HUES64 (cell line): ENCODE measurements around the gene WNT7B.
"Not testable (repeated sequence)": the region's sequence is repeated elsewhere in the genome, so short reads cannot be mapped to it uniquely, and the experiment has no call there.

Source experiments
- H3K27ac ChIP-seq: 2 replicates; pipeline ENCODE4 v1.7.0; 2013; ENCODE audit warnings: low read depth, low read length, inconsistent platforms
- H3K27me3 ChIP-seq: 2 replicates; pipeline ENCODE4 v1.6.1; 2013; ENCODE audit warnings: mild to moderate bottlenecking, low read length; ENCODE audit not compliant: insufficient read depth
- H3K36me3 ChIP-seq: 2 replicates; pipeline ENCODE4 v1.6.1; 2013; ENCODE audit warnings: mild to moderate bottlenecking, low read length; ENCODE audit not compliant: insufficient read depth
- H3K4me1 ChIP-seq: 2 replicates; pipeline ENCODE4 v1.6.1; 2013; ENCODE audit warnings: mild to moderate bottlenecking, low read length, moderate library complexity; ENCODE audit not compliant: insufficient read depth
- H3K4me3 ChIP-seq: 2 replicates; pipeline ENCODE4 v1.5.1; 2013; ENCODE audit warnings: mild to moderate bottlenecking, low read length, moderate library complexity
- H3K9ac ChIP-seq: 2 replicates; pipeline ENCODE4 v1.6.1; 2013; ENCODE audit warnings: mild to moderate bottlenecking, low read depth, low read length
- H3K9me3 ChIP-seq: 2 replicates; pipeline ENCODE4 v1.6.1; 2013; ENCODE audit warnings: low read depth, low read length; ENCODE audit not compliant: insufficient read depth
- WGBS: fragments of 150-250, 120-280 bp; methylation state at CpG from one replicate; pipeline ENCODE4 v1.1.7; 2013; ENCODE audit warnings: missing lambda C conversion rate; 5-methylcytosine and 5-hydroxymethylcytosine counted together

Gene WNT7B

DNA sequence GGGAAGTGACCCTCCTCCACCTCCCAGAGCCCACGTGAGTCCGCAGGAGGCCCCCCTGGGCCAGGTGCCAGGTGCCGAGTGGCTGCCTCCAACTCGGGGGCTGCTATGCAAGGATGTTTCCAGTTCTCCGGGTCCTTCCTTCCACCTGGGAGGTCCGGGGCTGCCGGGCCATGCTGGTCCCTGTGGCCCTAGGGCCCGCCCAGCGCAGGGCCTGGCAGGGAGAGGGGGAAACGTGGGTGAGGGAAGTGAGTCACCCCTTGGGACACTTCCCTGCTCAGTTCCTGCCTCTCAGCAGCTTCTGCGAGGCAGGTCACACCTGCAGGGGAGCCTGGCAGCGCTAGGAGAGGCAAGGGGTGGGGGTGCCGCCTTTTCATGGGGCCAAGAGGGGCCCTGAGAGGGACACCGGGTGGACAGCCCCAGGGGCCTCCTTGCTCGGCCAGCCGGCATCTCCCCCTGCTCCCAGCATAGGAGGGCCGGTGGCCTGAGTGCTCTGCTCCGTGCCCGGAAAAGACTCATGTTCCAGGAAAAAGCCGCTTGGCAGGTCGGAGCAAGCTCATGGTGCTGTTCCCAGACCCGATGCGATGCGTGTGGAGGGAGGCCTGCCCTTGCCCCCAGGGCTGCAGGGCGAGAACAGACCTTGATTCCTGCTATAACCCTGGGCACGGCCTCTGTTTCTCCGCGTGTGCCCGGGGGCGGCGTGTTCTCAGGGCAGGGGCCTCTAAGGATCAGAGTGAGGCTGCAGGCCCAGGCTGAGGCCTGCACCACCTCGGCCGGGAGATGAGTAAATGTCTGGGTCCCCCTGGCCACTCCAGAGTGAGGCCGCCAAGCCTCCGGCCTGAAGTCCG lies 30.3 kb upstream of the WNT7B start:
- H3K27ac ChIP-seq: no peak overlapping the region
- no peaks in the 10 kb centered on the region for H3K4me1 ChIP-seq
- no peaks in the 10 kb centered on the region for H3K27me3 ChIP-seq
- H3K36me3 ChIP-seq: no peaks in the 10 kb centered on the region
- no peak overlapping the region for H3K4me3 ChIP-seq
- no peak overlapping the region for H3K9ac ChIP-seq
- no peaks in the 10 kb centered on the region for H3K9me3 ChIP-seq
- WGBS: 86% methylated on average over 36 of the region's 36 CpGs

- Histone ChIP-seq H3K4me3 (no peak overlapping the region), H3K27me3 (no peaks in the 10 kb centered on the region), H3K4me1 (no peaks in the 10 kb centered on the region), H3K9ac (no peak overlapping the region), H3K27ac (no peak overlapping the region), H3K9me3 (no peaks in the 10 kb centered on the region), H3K36me3 (no peaks in the 10 kb centered on the region)
- WGBS: 63% methylated on average over 26 of the region's 26 CpGs
Measured at GRCh38 chr22:46006379-46007002, 29.5 kb upstream of the WNT7B start.

- not testable (repeated sequence) for H3K4me3 ChIP-seq, H3K27ac ChIP-seq, H3K36me3 ChIP-seq, H3K27me3 ChIP-seq, H3K9ac ChIP-seq, H3K9me3 ChIP-seq, H3K4me1 ChIP-seq
- 94% methylated on average over 15 of the region's 15 CpGs for WGBS
Measured at GRCh38 chr22:46005116-46005705, 28.2 kb upstream of the WNT7B start.

DNA sequence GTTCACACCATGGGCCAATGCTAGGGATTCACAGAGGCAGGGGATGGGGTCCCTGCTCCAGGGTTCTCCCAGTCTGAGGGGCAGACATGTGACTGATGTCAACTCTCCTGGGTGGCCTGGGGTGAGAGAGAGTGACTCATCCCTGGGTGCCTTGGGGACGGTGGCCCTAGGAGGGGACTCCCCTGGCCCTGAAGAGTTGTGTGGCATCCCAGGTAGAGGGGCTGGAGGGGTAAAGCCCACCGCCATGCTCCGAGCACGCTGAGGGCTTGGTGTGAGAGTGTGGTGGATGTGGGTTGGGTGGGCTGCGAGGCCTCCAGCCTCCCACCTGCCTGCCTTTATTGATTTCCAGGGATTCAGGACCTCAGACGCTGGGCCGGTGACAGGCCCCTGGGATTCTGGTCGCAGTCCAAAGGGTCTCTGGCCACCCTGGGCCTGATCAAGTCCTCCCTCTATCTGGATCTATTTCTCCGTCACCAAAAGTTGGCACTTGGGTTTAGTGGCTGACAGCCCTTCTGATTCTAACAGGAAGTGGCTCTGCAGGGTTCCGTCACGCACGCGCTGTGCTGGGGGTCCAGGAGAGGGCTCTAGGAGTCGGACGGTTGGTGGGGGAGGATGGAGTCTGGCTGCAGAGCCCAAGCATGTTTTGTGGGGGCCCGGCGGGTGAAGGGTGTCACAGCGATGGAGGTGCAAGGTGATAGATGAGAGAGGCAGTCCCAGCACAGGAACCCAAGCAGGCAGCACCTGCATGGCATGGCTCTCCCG lies 27.3 kb upstream of the WNT7B start:
- Histone ChIP-seq H3K27me3 (no peaks in the 10 kb centered on the region), H3K27ac (no peak overlapping the region), H3K4me3 (no peak overlapping the region), H3K9ac (no peak overlapping the region), H3K36me3 (no peaks in the 10 kb centered on the region), H3K9me3 (no peaks in the 10 kb centered on the region), H3K4me1 (no peaks in the 10 kb centered on the region)
- 87% methylated on average over 19 of the region's 19 CpGs for WGBS

- H3K9ac ChIP-seq: no peak overlapping the region
- no peaks in the 10 kb centered on the region for H3K27me3 ChIP-seq
- no peaks in the 10 kb centered on the region for H3K4me1 ChIP-seq
- no peak overlapping the region for H3K27ac ChIP-seq
- H3K9me3 ChIP-seq: no peaks in the 10 kb centered on the region
- no peak overlapping the region for H3K4me3 ChIP-seq
- no peaks in the 10 kb centered on the region for H3K36me3 ChIP-seq
- 93% methylated on average over 24 of the region's 24 CpGs for WGBS
Measured at GRCh38 chr22:46003271-46004091, 26.5 kb upstream of the WNT7B start.

- no peaks in the 10 kb centered on the region for H3K9me3 ChIP-seq
- no peak overlapping the region for H3K4me3 ChIP-seq
- no peak overlapping the region for H3K27ac ChIP-seq
- no peaks in the 10 kb centered on the region for H3K4me1 ChIP-seq
- no peaks in the 10 kb centered on the region for H3K27me3 ChIP-seq
- no peaks in the 10 kb centered on the region for H3K36me3 ChIP-seq
- WGBS: 86% methylated on average over 8 of the region's 8 CpGs
- no peak overlapping the region for H3K9ac ChIP-seq
Measured at GRCh38 chr22:46002757-46003270, 25.9 kb upstream of the WNT7B start.

DNA sequence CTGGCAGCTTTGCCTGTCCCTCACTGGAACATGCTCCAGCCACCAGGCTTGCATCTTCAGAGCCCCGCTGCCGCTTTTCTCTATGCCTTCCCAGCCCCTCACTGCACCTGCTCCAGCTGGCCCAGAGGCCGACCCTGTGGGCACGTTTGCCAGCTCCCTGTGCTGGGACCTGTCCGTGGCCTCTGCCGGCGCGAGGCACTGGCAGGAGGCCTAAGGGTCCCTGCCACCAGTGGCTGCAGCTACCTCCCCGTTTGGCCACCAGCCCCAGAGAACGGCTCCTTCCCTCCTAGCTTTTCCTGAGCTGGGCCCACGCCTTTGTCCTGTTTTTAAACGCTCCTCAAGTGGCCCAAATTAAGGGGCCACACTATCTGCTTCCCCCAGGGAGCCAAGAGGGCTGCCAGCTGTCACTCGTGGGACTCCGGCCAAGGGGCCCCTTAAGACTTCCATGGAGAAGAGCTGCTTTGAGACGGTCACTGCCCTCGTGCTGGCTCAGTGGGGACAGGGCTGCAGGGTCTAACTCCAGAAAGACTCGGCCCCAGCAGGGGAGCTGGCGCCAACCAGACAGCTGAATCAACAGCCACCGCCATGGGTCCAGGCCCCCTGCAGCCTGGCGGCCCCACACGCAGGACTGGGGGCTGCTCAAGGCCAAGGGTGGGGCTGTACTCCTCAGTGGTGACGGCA lies 24.6 kb upstream of the WNT7B start:
- Histone ChIP-seq H3K27ac (no peak overlapping the region), H3K4me1 (no peaks in the 10 kb centered on the region), H3K9me3 (no peaks in the 10 kb centered on the region), H3K4me3 (no peak overlapping the region), H3K27me3 (no peaks in the 10 kb centered on the region), H3K9ac (no peak overlapping the region), H3K36me3 (no peaks in the 10 kb centered on the region)
- 74% methylated on average over 22 of the region's 22 CpGs for WGBS

DNA sequence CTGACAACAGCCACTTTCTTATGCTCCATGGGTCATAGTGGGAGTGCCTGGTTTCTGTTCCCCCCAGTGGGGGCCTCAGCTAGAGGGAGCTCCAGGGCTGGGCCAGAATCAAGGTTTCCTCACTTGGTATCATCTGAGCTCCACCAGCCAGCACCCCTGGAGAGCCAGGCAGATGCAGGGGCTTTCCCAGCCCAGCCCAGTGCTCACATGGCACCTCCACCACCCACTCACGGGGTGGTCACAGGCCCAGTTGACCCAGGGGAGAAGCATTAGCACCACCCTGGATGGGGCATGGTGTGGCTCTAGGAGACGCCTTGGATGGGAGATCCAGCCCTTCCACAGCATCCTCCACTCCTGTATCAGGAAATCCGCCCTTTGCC lies 24.1 kb upstream of the WNT7B start:
- H3K9me3 ChIP-seq: no peaks in the 10 kb centered on the region
- no peaks in the 10 kb centered on the region for H3K36me3 ChIP-seq
- no peak overlapping the region for H3K27ac ChIP-seq
- no peak overlapping the region for H3K4me3 ChIP-seq
- no peaks in the 10 kb centered on the region for H3K27me3 ChIP-seq
- H3K4me1 ChIP-seq: no peaks in the 10 kb centered on the region
- 91% methylated on average over 3 of the region's 3 CpGs for WGBS
- H3K9ac ChIP-seq: no peak overlapping the region

DNA sequence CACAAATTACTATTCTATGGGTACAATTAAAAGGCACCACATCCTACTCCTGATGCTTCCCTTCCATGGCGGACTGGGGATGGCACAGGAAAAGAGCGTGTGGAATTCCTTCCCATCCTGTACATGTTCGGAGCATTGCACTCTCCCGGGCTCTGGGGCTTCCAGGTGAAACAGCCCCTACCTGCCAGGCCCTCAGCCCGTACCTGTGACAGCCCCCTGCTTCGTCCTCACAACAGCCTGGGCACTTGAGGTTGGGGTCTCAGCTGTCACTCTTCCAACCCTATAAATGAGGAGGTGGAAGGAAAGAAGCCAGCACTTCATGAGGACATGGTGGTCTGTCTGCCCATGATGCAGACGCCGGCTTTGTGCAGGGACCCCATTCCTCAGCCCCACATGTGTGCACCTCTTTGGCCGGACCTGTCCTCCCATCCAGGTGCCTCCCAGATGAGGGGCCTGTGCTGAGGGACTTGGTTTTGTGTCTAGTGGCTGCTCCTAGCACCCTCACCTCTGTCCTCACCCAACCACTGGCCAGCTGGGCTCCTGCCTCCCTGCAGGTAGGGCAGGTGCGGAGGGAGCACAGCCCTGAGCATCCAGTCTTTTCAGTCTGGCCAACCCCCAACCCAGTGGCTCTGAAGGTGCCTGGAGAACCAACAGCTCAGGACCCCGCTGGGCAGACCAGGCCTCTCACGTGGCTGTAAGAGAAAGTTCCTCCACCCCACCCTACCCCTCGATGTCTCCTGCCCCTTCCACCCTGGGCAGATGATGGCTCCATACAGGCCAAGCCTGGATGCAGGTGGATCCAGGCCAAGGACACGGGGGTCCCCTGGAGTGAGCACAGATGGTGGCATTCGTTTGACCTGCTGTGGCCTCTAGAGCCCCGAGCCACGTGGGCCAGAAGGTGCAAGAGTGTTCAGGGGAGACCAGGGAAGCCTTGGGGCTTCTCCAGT lies 23.4 kb upstream of the WNT7B start:
- 95% methylated on average over 16 of the region's 17 CpGs for WGBS

More for the DNA sequence above, 23.4 kb upstream of the WNT7B start:
- H3K27me3 ChIP-seq: no peaks in the 10 kb centered on the region
- H3K9ac ChIP-seq: no peak overlapping the region
- no peaks in the 10 kb centered on the region for H3K9me3 ChIP-seq
- no peak overlapping the region for H3K4me3 ChIP-seq
- no peaks in the 10 kb centered on the region for H3K36me3 ChIP-seq
- no peak overlapping the region for H3K27ac ChIP-seq
- no peaks in the 10 kb centered on the region for H3K4me1 ChIP-seq
